Fibroblast of mammary gland (primary cell): ENCODE data around the gene SPINK9.

Experiments
- DNase-seq: peaks from one replicate; pipeline ENCODE4 v3.0.0-alpha.2; 2010; ENCODE audit warnings: low read depth
- H3K4me3 ChIP-seq: 2 replicates; pipeline ENCODE4 v1.5.1; 2011; ENCODE audit warnings: low read depth, mild to moderate bottlenecking, low read length, moderate library complexity; ENCODE audit not compliant: control insufficient read depth
- TF ChIP-seq, protein P1 (sequence below): conservative IDR thresholded peaks from 2 replicates; pipeline ENCODE4 v1.5.1; 2011; ENCODE audit warnings: low read depth, low read length, inconsistent platforms; ENCODE audit not compliant: control insufficient read depth, insufficient read depth

SPINK9 gene

DNA sequence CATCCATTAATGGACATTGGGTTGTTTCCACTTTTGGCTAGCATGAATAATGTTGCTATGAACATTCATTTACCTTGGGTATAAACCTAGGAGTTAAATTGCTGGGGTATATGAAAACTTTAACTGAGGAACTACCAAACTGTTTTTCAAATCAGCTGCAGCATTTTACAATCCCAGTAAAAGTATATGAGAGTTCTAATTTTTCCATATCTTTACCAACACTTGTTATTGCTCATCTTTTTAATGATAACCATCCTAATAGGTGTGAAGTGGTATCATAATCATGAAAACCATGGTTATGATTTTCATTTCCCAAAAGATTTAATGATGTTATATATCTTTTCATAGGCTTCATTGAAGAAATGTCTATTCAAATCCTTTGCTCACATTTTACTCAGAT lies 32.9 kb downstream of the SPINK9 start:
- DNase-seq, result no peak
- H3K4me3 ChIP-seq, result no peak overlapping the region
- TF ChIP-seq, protein P1, sequence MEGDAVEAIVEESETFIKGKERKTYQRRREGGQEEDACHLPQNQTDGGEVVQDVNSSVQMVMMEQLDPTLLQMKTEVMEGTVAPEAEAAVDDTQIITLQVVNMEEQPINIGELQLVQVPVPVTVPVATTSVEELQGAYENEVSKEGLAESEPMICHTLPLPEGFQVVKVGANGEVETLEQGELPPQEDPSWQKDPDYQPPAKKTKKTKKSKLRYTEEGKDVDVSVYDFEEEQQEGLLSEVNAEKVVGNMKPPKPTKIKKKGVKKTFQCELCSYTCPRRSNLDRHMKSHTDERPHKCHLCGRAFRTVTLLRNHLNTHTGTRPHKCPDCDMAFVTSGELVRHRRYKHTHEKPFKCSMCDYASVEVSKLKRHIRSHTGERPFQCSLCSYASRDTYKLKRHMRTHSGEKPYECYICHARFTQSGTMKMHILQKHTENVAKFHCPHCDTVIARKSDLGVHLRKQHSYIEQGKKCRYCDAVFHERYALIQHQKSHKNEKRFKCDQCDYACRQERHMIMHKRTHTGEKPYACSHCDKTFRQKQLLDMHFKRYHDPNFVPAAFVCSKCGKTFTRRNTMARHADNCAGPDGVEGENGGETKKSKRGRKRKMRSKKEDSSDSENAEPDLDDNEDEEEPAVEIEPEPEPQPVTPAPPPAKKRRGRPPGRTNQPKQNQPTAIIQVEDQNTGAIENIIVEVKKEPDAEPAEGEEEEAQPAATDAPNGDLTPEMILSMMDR, result no peak

DNA sequence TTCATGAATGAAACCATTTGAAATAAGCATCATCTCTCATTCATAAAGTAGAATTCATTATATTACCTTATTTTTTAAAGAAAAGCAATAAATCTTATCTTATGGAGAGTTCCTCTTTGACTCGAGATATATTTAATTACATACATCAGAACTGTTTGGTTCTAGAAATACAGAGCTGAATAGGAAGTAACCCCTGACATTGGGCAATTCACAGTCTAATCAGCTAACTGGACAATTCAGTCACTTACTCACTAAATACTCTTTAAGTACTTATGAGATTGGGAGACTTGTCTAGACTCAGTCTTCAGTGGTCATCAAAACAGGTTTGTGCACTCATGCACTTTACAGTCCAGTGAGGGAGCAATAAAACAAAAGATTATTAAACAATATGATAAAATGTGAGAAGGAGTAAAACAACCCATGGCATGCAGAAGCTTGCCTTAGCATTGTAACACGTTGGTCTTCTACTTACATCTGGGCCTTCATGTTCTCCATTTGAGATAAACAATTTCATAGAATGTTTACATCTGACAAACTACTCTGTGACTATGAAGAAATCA lies 36.9 kb downstream of the SPINK9 start:
- no peak for DNase-seq

DNA sequence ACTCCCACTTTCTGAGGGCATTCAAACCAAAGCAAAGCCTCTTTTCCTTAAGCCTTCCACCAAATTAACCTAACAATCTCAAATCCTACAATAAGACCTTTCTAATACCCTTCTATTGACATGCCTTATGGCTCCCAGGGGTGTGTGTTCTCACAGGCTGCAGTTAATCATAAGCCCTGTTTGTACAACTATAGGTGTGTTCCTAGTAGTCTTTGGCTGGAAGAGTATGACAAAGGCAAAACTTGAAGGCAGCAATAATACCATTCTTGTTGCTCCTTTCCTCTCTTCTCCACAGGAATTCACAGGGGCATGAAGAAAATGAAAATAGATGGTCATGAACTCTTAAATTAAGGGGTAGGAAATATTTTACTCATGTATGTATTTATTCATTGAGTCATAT lies 37.5 kb downstream of the SPINK9 start:
- TF ChIP-seq, protein P1, result no peak
- no peak for DNase-seq
- H3K4me3 ChIP-seq, result no peak overlapping the region

More for the DNA sequence above, 36.9 kb downstream of the SPINK9 start:
- H3K4me3 ChIP-seq, result no peak overlapping the region
- TF ChIP-seq, protein P1, result no peak

DNA sequence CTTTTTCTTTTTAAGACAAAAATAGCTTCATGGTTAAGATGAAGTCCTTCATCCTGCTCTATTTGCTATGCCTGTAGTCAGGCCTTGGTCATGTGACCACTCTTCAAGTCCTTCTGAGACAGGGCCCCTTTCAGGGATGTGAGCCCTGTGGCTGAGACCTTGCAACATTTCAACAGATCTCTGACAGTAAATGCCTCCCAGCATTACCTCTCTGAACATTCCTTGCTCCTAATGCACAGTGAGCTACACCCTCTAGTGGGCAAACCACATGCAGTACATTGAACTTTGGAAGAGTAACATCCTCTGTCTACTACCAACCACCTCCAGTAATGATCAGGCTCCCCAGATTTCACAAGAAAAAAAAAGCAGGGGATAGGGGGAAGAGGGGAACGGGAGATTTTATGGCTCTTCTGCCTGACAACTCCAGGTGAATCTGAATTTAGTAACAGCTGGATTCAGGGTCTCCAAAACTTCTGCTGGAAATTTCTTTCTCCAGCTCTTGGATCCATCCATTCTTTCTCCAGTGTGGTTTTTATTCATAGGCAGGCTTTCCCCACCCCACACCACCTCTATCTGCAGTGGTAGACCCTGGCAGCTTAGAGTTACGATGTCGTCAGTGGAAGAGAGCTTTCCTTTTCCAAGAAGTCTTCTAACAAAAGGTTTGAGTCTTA lies 39.5 kb downstream of the SPINK9 start:
- TF ChIP-seq, protein P1, result peak; percentile 86
- H3K4me3 ChIP-seq, result no peak overlapping the region
- DNase-seq, result peak; percentile 69

DNA sequence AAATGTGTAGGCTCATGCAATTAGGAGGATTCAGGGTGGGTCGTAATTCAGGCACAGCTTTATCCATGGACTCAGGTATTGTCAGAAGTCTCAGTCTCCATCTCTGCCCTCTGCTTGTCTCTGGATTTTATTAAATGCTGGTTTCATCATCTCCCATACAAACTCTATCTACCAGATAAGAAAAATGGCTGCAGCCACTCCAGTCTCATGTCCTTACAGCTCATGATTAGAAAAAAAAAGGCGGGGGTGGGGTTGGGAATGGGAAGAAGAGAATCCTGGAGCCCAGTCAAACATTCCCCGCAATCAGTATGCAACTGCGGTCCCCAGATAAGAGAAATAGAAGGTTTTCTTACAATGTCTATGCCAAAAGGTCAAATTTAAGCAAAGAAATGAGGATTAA lies 40.8 kb downstream of the SPINK9 start:
- no peak for DNase-seq
- TF ChIP-seq, protein P1, result no peak
- H3K4me3 ChIP-seq, result no peak overlapping the region

DNA sequence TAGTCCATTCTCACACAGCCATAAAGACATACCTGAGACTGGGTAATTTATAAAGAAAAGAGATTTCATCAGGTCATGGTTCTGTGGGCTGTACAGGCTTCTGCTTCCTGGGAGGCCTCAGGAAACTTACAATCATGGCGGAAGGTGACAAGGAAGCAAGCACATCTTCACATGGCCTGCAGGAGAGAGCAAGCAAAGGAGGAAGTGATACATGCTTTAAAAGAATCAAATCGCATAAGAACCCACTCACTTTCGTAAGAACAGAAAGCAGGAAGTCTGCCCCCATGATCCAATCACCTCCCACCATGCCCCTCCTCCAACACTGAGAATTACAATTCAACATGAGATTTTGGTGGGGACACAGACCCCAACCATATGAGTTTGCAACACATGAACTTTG lies 43.3 kb downstream of the SPINK9 start:
- TF ChIP-seq, protein P1, result no peak
- H3K4me3 ChIP-seq, result no peak overlapping the region
- no peak for DNase-seq
